WERI-Rb-1 (cell line): ENCODE measurements around the gene GIT2.

Experiments
- DNase-seq: peaks from one replicate; pipeline ENCODE4 v3.0.0-alpha.2; 2020
- H3K27ac ChIP-seq: fragments of 250-450 bp; sonication (Bioruptor Pico); 2 replicates; pipeline ENCODE4 v1.5.1; 2020; ENCODE audit warnings: mild to moderate bottlenecking, moderate library complexity
- H3K27me3 ChIP-seq: fragments of 250-450 bp; sonication (Bioruptor Pico); 2 replicates; pipeline ENCODE4 v1.5.1; 2021; ENCODE audit warnings: mild to moderate bottlenecking, low read depth, moderate library complexity; ENCODE audit not compliant: insufficient read depth, severe bottlenecking
- H3K36me3 ChIP-seq: fragments of 250-450 bp; sonication (Bioruptor Pico); 2 replicates; pipeline ENCODE4 v1.5.1; 2020; ENCODE audit warnings: mild to moderate bottlenecking, moderate library complexity
- H3K4me3 ChIP-seq: 2 replicates; pipeline ENCODE4 v1.5.1; 2011; ENCODE audit warnings: low read depth, mild to moderate bottlenecking, control low read depth, low read length
- H3K9me3 ChIP-seq: fragments of 250-450 bp; sonication (Bioruptor Pico); 2 replicates; pipeline ENCODE4 v1.5.1; 2021; ENCODE audit warnings: mild to moderate bottlenecking, moderate library complexity; ENCODE audit not compliant: severe bottlenecking
- TF ChIP-seq, protein P1 (sequence below): IDR thresholded peaks from 2 replicates; pipeline ENCODE4 v1.5.1; 2011; ENCODE audit warnings: low read depth, mild to moderate bottlenecking, control low read depth, inconsistent platforms, low read length

GIT2 gene

DNA sequence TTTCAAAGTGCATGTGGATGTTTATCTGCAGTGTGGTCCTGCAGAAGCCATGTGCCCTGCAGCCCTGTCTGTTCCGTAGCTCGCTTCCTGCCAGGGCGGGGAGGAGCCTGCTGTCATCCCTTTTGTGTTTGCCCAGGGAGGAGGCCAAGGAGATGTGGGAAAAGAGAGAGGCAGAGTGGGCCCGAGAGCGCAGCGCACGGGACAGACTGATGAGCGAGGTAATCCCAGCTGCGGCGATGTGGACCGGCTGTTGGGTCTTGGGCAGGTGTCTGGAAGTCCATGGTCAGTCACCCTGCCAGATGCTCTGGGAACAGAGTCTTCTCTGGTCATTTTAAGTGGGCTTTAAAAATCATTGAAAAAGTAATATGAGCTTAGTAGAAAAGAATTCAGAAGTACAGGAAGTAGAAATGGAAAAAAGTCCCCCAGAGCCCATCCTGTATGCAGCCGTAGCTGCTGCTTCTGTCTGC lies 83.3 kb downstream of the GIT2 start:
- Histone ChIP-seq H3K36me3 (peaks cover 90% of the 10 kb centered on the region), H3K4me3 (no peak overlapping the region)
- TF ChIP-seq, protein P1, sequence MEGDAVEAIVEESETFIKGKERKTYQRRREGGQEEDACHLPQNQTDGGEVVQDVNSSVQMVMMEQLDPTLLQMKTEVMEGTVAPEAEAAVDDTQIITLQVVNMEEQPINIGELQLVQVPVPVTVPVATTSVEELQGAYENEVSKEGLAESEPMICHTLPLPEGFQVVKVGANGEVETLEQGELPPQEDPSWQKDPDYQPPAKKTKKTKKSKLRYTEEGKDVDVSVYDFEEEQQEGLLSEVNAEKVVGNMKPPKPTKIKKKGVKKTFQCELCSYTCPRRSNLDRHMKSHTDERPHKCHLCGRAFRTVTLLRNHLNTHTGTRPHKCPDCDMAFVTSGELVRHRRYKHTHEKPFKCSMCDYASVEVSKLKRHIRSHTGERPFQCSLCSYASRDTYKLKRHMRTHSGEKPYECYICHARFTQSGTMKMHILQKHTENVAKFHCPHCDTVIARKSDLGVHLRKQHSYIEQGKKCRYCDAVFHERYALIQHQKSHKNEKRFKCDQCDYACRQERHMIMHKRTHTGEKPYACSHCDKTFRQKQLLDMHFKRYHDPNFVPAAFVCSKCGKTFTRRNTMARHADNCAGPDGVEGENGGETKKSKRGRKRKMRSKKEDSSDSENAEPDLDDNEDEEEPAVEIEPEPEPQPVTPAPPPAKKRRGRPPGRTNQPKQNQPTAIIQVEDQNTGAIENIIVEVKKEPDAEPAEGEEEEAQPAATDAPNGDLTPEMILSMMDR, result no peak

DNA sequence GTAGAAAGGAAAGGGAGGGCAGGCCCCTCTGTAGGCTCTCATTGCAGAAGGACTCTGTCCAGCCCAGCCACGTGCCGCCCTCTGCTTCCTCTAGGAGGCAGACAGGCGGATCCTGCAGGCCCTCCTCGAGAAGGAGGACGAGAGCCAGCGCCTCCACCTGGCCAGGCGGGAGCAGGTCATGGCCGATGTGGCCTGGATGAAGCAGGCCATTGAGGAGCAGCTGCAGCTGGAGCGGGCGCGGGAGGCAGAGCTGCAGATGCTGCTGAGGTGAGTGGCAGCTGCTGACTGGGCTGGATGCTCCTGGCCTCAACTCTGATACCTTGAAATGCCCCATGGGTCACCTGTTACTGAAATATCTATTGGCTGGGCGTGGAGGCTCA lies 85.2 kb downstream of the GIT2 start:
- Histone ChIP-seq H3K36me3 (peaks cover 90% of the 10 kb centered on the region), H3K27ac (no peak overlapping the region), H3K27me3 (no peaks in the 10 kb centered on the region), H3K4me3 (no peak overlapping the region), H3K9me3 (no peaks in the 10 kb centered on the region)
- DNase-seq, result peak; percentile 85
- TF ChIP-seq, protein P1, result peak; percentile 86

More for the DNA sequence above, 83.3 kb downstream of the GIT2 start:
- no peak for DNase-seq
- Histone ChIP-seq H3K27me3 (no peaks in the 10 kb centered on the region), H3K27ac (no peak overlapping the region), H3K9me3 (no peaks in the 10 kb centered on the region)

DNA sequence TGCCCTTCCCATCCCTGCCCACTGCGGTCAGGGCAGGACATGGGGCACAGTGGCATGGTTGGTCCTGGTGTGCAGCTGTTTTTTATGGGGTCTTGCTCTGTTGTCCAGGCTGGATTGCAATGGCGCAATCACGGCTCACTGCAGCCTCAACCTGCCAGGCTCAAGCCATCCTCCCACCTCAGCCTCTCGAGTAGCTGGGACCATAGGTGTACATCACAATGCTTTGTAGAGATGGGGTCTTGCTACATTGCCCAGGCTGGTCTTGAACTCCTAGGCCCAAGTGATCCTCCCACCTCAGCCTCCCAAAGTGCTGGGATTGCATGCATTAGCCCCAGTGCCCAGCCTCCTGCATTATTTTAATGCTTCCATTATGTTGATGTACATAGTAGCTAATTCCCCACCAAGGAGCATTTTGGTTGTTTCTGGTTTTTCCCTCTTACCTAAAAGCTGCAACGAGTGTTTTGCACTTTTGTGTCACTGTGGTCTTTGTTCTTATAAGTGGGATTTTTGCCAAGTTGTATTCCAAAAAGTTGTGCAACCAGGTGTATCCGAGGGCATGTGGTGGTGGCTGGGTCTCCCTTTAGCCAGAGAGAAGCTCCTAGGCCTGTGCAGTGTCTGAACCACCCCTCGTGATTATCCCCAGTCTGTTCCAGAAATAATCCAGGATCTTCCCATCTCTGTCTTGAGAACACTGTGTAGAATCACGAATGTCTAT lies 85.8 kb downstream of the GIT2 start:
- Histone ChIP-seq H3K4me3 (no peak overlapping the region), H3K27ac (no peak overlapping the region), H3K27me3 (no peaks in the 10 kb centered on the region), H3K9me3 (no peaks in the 10 kb centered on the region), H3K36me3 (peaks cover 90% of the 10 kb centered on the region)
- TF ChIP-seq, protein P1, result no peak
- no peak for DNase-seq

DNA sequence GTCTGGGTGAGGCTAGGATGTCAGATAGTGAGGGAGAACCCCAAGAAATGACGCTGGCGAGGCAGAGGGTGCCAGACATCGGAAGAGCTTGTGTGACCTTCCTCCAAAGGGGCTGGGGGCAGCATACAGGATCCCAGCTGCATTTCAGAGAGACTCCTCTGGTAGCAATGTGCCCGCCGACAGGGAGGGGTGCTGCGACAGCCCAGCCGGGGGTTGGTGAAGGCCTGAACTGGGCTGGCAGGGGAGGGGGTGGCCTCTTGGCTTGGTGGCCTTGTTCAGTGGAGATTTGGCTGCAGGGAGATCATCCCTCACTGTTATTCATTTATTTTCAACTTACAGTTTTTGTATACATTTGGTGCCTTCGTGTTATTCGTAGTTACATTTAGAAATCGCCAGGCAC lies 90.9 kb downstream of the GIT2 start:
- Histone ChIP-seq H3K27ac (no peak overlapping the region), H3K4me3 (no peak overlapping the region), H3K9me3 (no peaks in the 10 kb centered on the region), H3K27me3 (no peaks in the 10 kb centered on the region), H3K36me3 (peaks cover 75% of the 10 kb centered on the region)
- TF ChIP-seq, protein P1, result no peak
- DNase-seq, result no peak

DNA sequence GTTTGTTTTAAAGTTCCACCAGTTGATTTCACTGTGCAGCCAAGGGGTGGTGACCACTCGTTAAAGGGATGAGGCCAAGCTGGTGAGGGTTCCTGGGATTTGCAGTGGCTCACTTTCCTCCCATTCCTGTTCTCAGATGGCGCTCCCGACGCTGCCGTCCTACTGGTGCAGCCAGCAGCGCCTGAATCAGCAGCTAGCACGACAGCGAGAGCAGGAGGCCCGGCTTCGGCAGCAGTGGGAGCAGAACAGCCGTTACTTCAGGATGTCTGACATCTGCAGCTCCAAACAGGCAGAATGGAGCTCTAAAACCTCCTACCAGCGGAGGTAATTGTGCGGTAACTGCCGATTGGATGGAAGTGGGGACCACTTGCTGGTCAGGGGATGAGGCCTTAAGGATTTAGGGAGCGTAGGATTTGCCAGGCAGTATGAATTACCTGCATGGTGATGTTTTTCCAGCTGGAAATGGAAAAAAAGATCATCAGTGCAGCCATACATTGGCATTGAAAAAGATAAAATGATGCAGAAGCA lies 93.2 kb downstream of the GIT2 start:
- Histone ChIP-seq H3K27me3 (no peaks in the 10 kb centered on the region), H3K4me3 (no peak overlapping the region), H3K9me3 (no peaks in the 10 kb centered on the region), H3K36me3 (peaks cover 51% of the 10 kb centered on the region), H3K27ac (no peak overlapping the region)
- TF ChIP-seq, protein P1, result no peak
- DNase-seq, result no peak
